GM12891 (cell line): ENCODE data around the gene LGALS9C.
"Not testable (repeated sequence)": the region's sequence is repeated elsewhere in the genome, so short reads cannot be mapped to it uniquely, and the experiment has no call there.

Source experiments
- POLR2A ChIP-seq: IDR thresholded peaks from 2 replicates; pipeline ENCODE4 v1.6.1; 2011; ENCODE audit warnings: low read depth, low read length, control low read depth
- POLR2AphosphoS5 ChIP-seq: IDR thresholded peaks from 2 replicates; pipeline ENCODE4 v1.6.1; 2011; ENCODE audit warnings: low read depth, low read length, control low read depth

- TF ChIP-seq POLR2A, POLR2AphosphoS5: not testable (repeated sequence)
Measured at GRCh38 chr17:18526168-18526800, 49.7 kb downstream of the LGALS9C start.
